ENCODE data around the gene PGRMC2.

DNA sequence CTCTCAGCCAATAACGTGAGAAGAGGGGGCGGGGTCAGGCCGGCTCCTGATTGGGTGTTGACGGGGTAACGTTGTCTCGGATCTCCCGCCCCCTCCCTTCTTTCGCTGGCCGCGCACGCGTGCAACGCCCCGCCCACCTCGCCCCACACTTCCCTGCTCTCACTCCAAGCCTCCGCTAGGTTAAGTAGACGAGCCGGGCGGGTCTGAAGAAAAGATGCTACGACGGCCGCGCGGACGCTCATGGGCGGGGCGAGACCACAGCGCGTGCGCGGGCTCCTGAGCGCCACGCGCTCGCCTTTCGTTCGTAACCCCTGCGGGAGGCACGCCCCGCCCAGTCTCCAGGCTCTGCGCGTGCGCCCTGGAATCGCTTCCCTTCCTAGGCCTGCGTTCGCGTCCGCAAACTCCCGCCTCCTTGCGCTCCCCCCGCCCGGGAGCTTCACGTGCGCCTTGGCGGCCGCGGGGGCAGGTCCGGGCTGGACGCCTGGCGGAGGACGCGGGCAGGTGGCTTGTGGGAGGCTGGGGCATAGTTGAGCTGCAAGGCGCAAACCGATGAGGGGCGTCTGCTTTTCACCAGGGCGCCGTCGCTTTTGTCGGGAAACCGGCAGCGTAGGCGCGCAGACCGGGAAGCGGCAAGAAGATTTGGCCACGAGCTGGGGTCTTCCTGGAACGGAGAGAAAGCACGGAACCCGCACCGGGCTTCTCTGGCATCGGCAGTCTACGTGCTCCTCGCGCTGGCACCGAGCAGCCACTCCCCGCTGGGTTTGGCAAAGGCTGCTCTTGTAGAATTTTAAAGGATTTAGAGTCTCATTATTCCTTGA, 467 bp upstream of the PGRMC2 start:
- TF ChIP-seq, protein P1, sequence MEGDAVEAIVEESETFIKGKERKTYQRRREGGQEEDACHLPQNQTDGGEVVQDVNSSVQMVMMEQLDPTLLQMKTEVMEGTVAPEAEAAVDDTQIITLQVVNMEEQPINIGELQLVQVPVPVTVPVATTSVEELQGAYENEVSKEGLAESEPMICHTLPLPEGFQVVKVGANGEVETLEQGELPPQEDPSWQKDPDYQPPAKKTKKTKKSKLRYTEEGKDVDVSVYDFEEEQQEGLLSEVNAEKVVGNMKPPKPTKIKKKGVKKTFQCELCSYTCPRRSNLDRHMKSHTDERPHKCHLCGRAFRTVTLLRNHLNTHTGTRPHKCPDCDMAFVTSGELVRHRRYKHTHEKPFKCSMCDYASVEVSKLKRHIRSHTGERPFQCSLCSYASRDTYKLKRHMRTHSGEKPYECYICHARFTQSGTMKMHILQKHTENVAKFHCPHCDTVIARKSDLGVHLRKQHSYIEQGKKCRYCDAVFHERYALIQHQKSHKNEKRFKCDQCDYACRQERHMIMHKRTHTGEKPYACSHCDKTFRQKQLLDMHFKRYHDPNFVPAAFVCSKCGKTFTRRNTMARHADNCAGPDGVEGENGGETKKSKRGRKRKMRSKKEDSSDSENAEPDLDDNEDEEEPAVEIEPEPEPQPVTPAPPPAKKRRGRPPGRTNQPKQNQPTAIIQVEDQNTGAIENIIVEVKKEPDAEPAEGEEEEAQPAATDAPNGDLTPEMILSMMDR (IDR thresholded peaks at IDR 0.05; ENCODE audit: low read depth, low read length): no peak
- no peak for TF ChIP-seq EZH2phosphoT487 (IDR thresholded peaks at IDR 0.05; ENCODE audit: low read depth)

Measured in OCI-LY3 (cell line).